Panc1 (cell line): Measurements from ENCODE around the gene GPR137B. TPM values are rescaled to one million over a fixed set of nuclear protein-coding genes. Genes with fewer than 3 reads are reported as not detected.

Experiments
- ATAC-seq: fragments of 200-7000 bp; cut with Tn5 transposase; 2 replicates; pipeline ENCODE4 v1.9.1; 2020; ENCODE audit warnings: mild to moderate bottlenecking, moderate library complexity
- BruUV-seq: library from RNA; stranded (reverse); fragments of 400-500 nt; replicated peaks from 2 replicates; lab custom pipeline; 2021; lab: Mats Ljungman, UMichigan
- CTCF ChIA-PET: fragments of 300-600 bp; sonication (Branson Sonifier 250); formaldehyde crosslinking; loops from one replicate; lab custom pipeline; 2022; ENCODE audit warnings: antibody characterized with exemption; lab: Charles Lee
- POLR2A ChIA-PET: fragments of 300-600 bp; sonication (Branson Sonifier 250); formaldehyde crosslinking; loops from one replicate; lab custom pipeline; 2022; ENCODE audit warnings: antibody characterized with exemption; lab: Charles Lee
- DNase-seq: peaks from one replicate; pipeline ENCODE4 v3.0.0-alpha.2; 2010; ENCODE audit warnings: low read depth, low spot score
- H3K27ac ChIP-seq: 2 replicates; pipeline ENCODE4 v1.5.1; 2011; ENCODE audit warnings: mild to moderate bottlenecking, low read length, inconsistent platforms
- H3K27me3 ChIP-seq: fragments of 200-500 bp; sonication (Bioruptor generic); 2 replicates; pipeline ENCODE4 v1.6.0; 2014; ENCODE audit warnings: low read length, inconsistent platforms; ENCODE audit not compliant: control insufficient read depth, insufficient read depth
- H3K36me3 ChIP-seq: fragments of 200-500 bp; sonication (Bioruptor generic); 2 replicates; pipeline ENCODE4 v1.5.1; 2014; ENCODE audit warnings: inconsistent platforms, mild to moderate bottlenecking, low read length, moderate library complexity; ENCODE audit not compliant: control insufficient read depth, insufficient read depth
- H3K4me1 ChIP-seq: 2 replicates; pipeline ENCODE4 v1.5.1; 2011; ENCODE audit warnings: inconsistent platforms, mild to moderate bottlenecking, low read length, moderate library complexity; ENCODE audit not compliant: control insufficient read depth, insufficient read depth
- H3K4me3 ChIP-seq, 2 experiments: 2 replicates each; pipeline ENCODE4 v1.5.1; 2011 to 2012; ENCODE audit warnings: low read depth in 2 of 2, low read length in 2 of 2, mild to moderate bottlenecking in 2 of 2, inconsistent platforms in 1 of 2, moderate library complexity in 1 of 2
- H3K9me3 ChIP-seq: fragments of 200-500 bp; sonication (Bioruptor generic); 2 replicates; pipeline ENCODE4 v1.5.1; 2014; ENCODE audit warnings: low read depth, mild to moderate bottlenecking, inconsistent platforms, low read length, moderate library complexity; ENCODE audit not compliant: control insufficient read depth, insufficient read depth
- POLR2AphosphoS5 ChIP-seq: IDR thresholded peaks from 2 replicates; pipeline ENCODE4 v1.6.1; 2012; ENCODE audit warnings: mild to moderate bottlenecking, low read depth, low read length, moderate library complexity
- SIN3A ChIP-seq: IDR thresholded peaks from 2 replicates; pipeline ENCODE4 v1.6.1; 2012; ENCODE audit warnings: low read depth, mild to moderate bottlenecking, low read length, moderate library complexity, borderline replicate concordance; ENCODE audit not compliant: insufficient read depth
- TCF7L2 ChIP-seq: IDR thresholded peaks from 2 replicates; pipeline ENCODE4 v1.6.1; 2011; ENCODE audit warnings: mild to moderate bottlenecking, low read depth, low read length, inconsistent platforms
- in situ Hi-C: cut with HindIII; loops from 2 replicates; pipeline ENCODE4 v1.10.0; 2016; ENCODE audit warnings: low sequenced_read_pairs, low pct_unique_long_range_greater_than_20kb
- intact Hi-C: fragments of 100-400 bp; cut with micrococcal nuclease; formaldehyde crosslinking; loops from one replicate; pipeline ENCODE4 v1.10.0; 2022; ENCODE audit not compliant: unreplicated experiment
- total RNA-seq: library from RNA; stranded (reverse); gene quantifications from one replicate; pipeline ENCODE4 v1.2.1, GENCODE V29; 2021; ENCODE audit not compliant: unreplicated experiment
- TF ChIP-seq, protein P1 (sequence below): fragments of 450-650 bp; IDR thresholded peaks from 2 replicates; pipeline ENCODE4 v1.5.1; 2017; ENCODE audit warnings: mild to moderate bottlenecking
- TF ChIP-seq, protein P2 (sequence below), 2 experiments: IDR thresholded peaks; 2 replicates each; pipeline ENCODE4 v1.6.1; 2011 to 2012; ENCODE audit warnings: low read depth in 2 of 2, control low read depth in 1 of 2, low read length in 1 of 2, mild to moderate bottlenecking in 1 of 2, moderate library complexity in 1 of 2; ENCODE audit not compliant: insufficient read depth in 1 of 2

GPR137B gene
- total RNA-seq, 1 experiment from 2014 or later: 25.3 TPM

GRCh38 chr1:236214761-236215160 is 72.4 kb downstream of the GPR137B start:
- no peak overlapping the region for H3K4me3 ChIP-seq
- ChIA-PET POLR2A (no interaction called here), CTCF (no interaction called here)
- peaks cover 3% of the 10 kb centered on the region; the same call in 1 of the 2 replicates for H3K36me3 ChIP-seq
- in situ Hi-C loops: no loop called here
- no peak overlapping the region for H3K27ac ChIP-seq
- no peaks in the 10 kb centered on the region for H3K27me3 ChIP-seq
- peaks cover 3% of the 10 kb centered on the region; the same call in 1 of the 2 replicates for H3K4me1 ChIP-seq
- no TSS peak for BruUV-seq
- TF ChIP-seq SIN3A: no peak
- no peak for TF ChIP-seq POLR2AphosphoS5
- TF ChIP-seq, protein P1, sequence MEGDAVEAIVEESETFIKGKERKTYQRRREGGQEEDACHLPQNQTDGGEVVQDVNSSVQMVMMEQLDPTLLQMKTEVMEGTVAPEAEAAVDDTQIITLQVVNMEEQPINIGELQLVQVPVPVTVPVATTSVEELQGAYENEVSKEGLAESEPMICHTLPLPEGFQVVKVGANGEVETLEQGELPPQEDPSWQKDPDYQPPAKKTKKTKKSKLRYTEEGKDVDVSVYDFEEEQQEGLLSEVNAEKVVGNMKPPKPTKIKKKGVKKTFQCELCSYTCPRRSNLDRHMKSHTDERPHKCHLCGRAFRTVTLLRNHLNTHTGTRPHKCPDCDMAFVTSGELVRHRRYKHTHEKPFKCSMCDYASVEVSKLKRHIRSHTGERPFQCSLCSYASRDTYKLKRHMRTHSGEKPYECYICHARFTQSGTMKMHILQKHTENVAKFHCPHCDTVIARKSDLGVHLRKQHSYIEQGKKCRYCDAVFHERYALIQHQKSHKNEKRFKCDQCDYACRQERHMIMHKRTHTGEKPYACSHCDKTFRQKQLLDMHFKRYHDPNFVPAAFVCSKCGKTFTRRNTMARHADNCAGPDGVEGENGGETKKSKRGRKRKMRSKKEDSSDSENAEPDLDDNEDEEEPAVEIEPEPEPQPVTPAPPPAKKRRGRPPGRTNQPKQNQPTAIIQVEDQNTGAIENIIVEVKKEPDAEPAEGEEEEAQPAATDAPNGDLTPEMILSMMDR: no peak
- TF ChIP-seq, protein P2, sequence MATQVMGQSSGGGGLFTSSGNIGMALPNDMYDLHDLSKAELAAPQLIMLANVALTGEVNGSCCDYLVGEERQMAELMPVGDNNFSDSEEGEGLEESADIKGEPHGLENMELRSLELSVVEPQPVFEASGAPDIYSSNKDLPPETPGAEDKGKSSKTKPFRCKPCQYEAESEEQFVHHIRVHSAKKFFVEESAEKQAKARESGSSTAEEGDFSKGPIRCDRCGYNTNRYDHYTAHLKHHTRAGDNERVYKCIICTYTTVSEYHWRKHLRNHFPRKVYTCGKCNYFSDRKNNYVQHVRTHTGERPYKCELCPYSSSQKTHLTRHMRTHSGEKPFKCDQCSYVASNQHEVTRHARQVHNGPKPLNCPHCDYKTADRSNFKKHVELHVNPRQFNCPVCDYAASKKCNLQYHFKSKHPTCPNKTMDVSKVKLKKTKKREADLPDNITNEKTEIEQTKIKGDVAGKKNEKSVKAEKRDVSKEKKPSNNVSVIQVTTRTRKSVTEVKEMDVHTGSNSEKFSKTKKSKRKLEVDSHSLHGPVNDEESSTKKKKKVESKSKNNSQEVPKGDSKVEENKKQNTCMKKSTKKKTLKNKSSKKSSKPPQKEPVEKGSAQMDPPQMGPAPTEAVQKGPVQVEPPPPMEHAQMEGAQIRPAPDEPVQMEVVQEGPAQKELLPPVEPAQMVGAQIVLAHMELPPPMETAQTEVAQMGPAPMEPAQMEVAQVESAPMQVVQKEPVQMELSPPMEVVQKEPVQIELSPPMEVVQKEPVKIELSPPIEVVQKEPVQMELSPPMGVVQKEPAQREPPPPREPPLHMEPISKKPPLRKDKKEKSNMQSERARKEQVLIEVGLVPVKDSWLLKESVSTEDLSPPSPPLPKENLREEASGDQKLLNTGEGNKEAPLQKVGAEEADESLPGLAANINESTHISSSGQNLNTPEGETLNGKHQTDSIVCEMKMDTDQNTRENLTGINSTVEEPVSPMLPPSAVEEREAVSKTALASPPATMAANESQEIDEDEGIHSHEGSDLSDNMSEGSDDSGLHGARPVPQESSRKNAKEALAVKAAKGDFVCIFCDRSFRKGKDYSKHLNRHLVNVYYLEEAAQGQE (IDR thresholded peaks at IDR 0.05; ENCODE audit: insufficient read depth in 1 of 2, low read depth in 2 of 2, low read length in 1 of 2): no peak
- no peak for TF ChIP-seq TCF7L2
- DNase-seq: no peak
- ATAC-seq: no peak
- no peaks in the 10 kb centered on the region for H3K9me3 ChIP-seq
- intact Hi-C loops: no loop called here

DNA sequence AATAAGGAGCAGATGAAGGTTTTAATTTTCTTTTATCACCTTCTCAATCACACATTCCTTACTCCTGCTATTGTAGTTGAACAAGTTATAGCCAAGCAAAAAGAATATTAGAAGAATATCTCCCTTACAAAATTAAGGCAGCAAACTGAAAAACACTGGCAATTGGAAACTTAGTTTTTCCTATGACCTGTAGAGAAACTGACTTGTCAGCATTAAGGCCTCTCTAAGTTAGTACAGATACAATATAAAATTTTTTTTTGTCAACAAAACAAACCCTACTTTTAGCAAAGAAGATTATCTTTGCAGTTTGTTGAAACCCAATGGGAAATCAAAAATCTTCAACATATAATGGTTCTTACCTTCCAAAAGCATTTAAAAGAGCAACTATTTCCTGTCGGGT is 78.1 kb downstream of the GPR137B start:
- ChIA-PET POLR2A (interaction anchor here (0.6 kb wide), 1 partner anchor 299 kb away, joined by 3 read pairs; no protein-coding TSS in a partner anchor), CTCF (no interaction called here)
- peaks cover 3% of the 10 kb centered on the region; the same call in 1 of the 2 replicates for H3K4me1 ChIP-seq
- intact Hi-C loops (loop anchor here (10.0 kb wide), 1 partner anchor 56 kb away; no protein-coding TSS in a partner anchor), in situ Hi-C loops (no loop called here)
- no peak for ATAC-seq
- no peak for TF ChIP-seq POLR2AphosphoS5
- TF ChIP-seq SIN3A: no peak
- TF ChIP-seq, protein P2 (IDR thresholded peaks at IDR 0.05; ENCODE audit: insufficient read depth in 1 of 2, low read depth in 2 of 2, low read length in 1 of 2): no peak
- TF ChIP-seq TCF7L2: no peak
- TF ChIP-seq, protein P1: no peak
- no peak overlapping the region for H3K4me3 ChIP-seq
- H3K9me3 ChIP-seq: no peaks in the 10 kb centered on the region
- DNase-seq: no peak
- BruUV-seq: no TSS peak
- H3K27ac ChIP-seq: no peak overlapping the region
- no peaks in the 10 kb centered on the region for H3K27me3 ChIP-seq
- H3K36me3 ChIP-seq: peaks cover 10% of the 10 kb centered on the region
